ENCODE measurements around the gene APBB2. TPM values are rescaled to one million over a fixed set of nuclear protein-coding genes. Genes with fewer than 3 reads are reported as not detected.

APBB2 gene
- total and polyA plus RNA-seq, 2 of the 8 experiments (the other 6 are each of a cell fraction or from before 2014, with no cell fraction given), result 58.7 to 59.4 TPM

DNA sequence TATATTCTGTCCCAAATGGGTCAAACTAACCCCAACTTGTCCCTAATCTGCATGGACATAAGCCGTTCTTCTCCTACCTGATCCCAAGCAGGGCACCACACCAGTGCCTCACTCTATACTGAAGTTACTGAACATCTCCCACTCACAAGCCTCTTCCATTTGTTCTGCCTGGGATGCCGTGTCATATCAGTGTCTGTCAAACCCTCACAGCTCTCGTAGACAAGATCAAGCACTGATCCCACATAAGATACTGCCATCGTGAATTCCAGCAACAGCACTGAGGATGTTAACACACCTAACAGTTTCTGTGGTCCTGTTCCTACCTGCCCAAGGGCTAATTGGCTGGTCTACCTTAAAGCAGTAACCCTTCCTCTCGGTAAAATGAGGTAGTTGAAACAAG, 162.1 kb downstream of the APBB2 start:
- Histone ChIP-seq H3K36me3 (ENCODE audit: control insufficient read depth in 2 of 4, insufficient read depth in 4 of 4, low read length in 3 of 4) (no peaks in the 10 kb centered on the region), H2AFZ (ENCODE audit: low read length) (no peak overlapping the region), H3K56ac (replicated peaks; ENCODE audit: insufficient read length, low read depth, low read length) (no peak overlapping the region), H4K8ac (ENCODE audit: extremely low read depth, insufficient read depth, low read length) (no peak overlapping the region), H3K27me3 (replicated peaks in 1 of 4; ENCODE audit: control insufficient read depth in 3 of 4, extremely low read depth in 1 of 4, insufficient read depth in 3 of 4, low read length in 3 of 4) (no peaks in the 10 kb centered on the region; a peak in 1 of 7 replicates), H3K4me1 (replicated peaks in 1 of 4; ENCODE audit: control insufficient read depth in 3 of 4, insufficient read depth in 4 of 4, low read length in 3 of 4) (no peaks in the 10 kb centered on the region), H3K79me2 (ENCODE audit: control insufficient read depth in 1 of 2, insufficient read depth in 2 of 2, low read length in 2 of 2) (no peaks in the 10 kb centered on the region), H2BK15ac (ENCODE audit: low read length) (no peak overlapping the region), H2AK5ac (ENCODE audit: low read depth, low read length) (no peak overlapping the region), H3K27ac (ENCODE audit: low read depth, low read length) (no peak overlapping the region), H4K20me1 (replicated peaks in 1 of 2; ENCODE audit: control insufficient read depth in 1 of 2, insufficient read depth in 2 of 2, low read length in 2 of 2) (no peaks in the 10 kb centered on the region), H3K9me3 (ENCODE audit: insufficient read depth in 2 of 2, low read depth in 1 of 2, low read length in 1 of 2) (peaks cover 0 to 11% of the 10 kb centered on the region in 2 experiments; a peak in 1 of 4 replicates), H2BK12ac (ENCODE audit: low read depth, low read length) (no peak overlapping the region), H3K4ac (replicated peaks; ENCODE audit: insufficient read length, low read depth, low read length) (no peak overlapping the region), H4K5ac (ENCODE audit: insufficient read length, low read depth, low read length) (no peak overlapping the region), H3K79me1 (ENCODE audit: low read depth, low read length) (no peaks in the 10 kb centered on the region), H3K18ac (ENCODE audit: extremely low read depth, low read length) (no peak overlapping the region), H3K4me3 (ENCODE audit: extremely low read depth in 1 of 4, insufficient read depth in 2 of 4, low read depth in 3 of 4, low read length in 4 of 4) (no peak overlapping the region), H2BK20ac (ENCODE audit: low read length) (no peak overlapping the region), H3K23me2 (ENCODE audit: low read depth, low read length) (no peaks in the 10 kb centered on the region), H3K4me2 (ENCODE audit: insufficient read depth in 1 of 2, low read depth in 2 of 2, low read length in 2 of 2) (no peak overlapping the region), H3K14ac (ENCODE audit: insufficient read length) (no peak overlapping the region), H2BK5ac (ENCODE audit: low read depth, low read length) (no peak overlapping the region), H3K9ac (replicated peaks in 1 of 4; ENCODE audit: extremely low read depth in 1 of 4, low read depth in 3 of 4, low read length in 3 of 4) (no peak overlapping the region), H3K23ac (ENCODE audit: insufficient read length) (no peak overlapping the region), H4K91ac (replicated peaks; ENCODE audit: insufficient read length, low read length) (no peak overlapping the region), H2BK120ac (replicated peaks; ENCODE audit: low read depth, low read length) (no peak overlapping the region)
- POLR2A ChIA-PET (ENCODE audit: partially characterized antibody), result interaction anchor here (1.0 kb wide), 2 partner anchors 10 to 19 kb away, joined by 3 to 4 read pairs; no protein-coding TSS in a partner anchor
- 87% methylated on average over 5 of the region's 5 CpGs; no CpG with 5 or more reads in 1 of the 2 experiments for WGBS, 2 experiments (ENCODE audit: extremely low coverage in 1 of 2, insufficient coverage in 1 of 2, insufficient read length in 1 of 2, insufficient replicate concordance in 2 of 2, low coverage in 1 of 2, low lambda C conversion rate in 2 of 2, missing lambda C conversion rate in 1 of 2)
- DNase-seq (ENCODE audit: low read depth in 1 of 2, low spot score in 2 of 2) (no peak), FAIRE-seq (no peak)
- CTCF ChIA-PET (ENCODE audit: partially characterized antibody), result interaction anchor here (1.4 to 3.6 kb wide), 4 partner anchors 9 to 78 kb away, joined by 3 to 10 read pairs (median 3); no protein-coding TSS in a partner anchor
- TF ChIP-seq CHD2 (IDR thresholded peaks at IDR 0.05; ENCODE audit: low read length) (no peak), CHD1 (IDR thresholded peaks at IDR 0.05; ENCODE audit: low read depth, low read length) (no peak), CBX8 (IDR thresholded peaks at IDR 0.05; ENCODE audit: borderline replicate concordance, low read depth, low read length) (no peak), CEBPB (IDR thresholded peaks at IDR 0.05; ENCODE audit: low read depth, low read length) (no peak)
- TF ChIP-seq, protein P1, sequence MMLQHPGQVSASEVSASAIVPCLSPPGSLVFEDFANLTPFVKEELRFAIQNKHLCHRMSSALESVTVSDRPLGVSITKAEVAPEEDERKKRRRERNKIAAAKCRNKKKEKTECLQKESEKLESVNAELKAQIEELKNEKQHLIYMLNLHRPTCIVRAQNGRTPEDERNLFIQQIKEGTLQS (IDR thresholded peaks at IDR 0.05; ENCODE audit: insufficient read depth, low read depth, low read length), result no peak

Data from H1 (cell line).